Mesenchymal stem cell (in vitro differentiated cells and primary cell): Measurements from ENCODE around the gene C1orf87.
"Not testable (repeated sequence)": the region's sequence is repeated elsewhere in the genome, so short reads cannot be mapped to it uniquely, and the experiment has no call there.

Experiments used
- DNase-seq: peaks from one replicate; pipeline ENCODE4 v3.0.0-alpha.2; 2013
- H2AFZ ChIP-seq: one replicate; pipeline ENCODE4 v1.6.1; 2013; ENCODE audit warnings: low read depth, mild to moderate bottlenecking, control low read depth, inconsistent platforms, low read length, moderate library complexity
- H2AK5ac ChIP-seq: 2 replicates; pipeline ENCODE4 v1.6.1; 2013; ENCODE audit warnings: low read length, moderate library complexity, mild to moderate bottlenecking, inconsistent platforms; ENCODE audit not compliant: severe bottlenecking
- H2BK120ac ChIP-seq: one replicate; pipeline ENCODE4 v1.6.1; 2013; ENCODE audit warnings: low read depth, mild to moderate bottlenecking, inconsistent platforms, low read length, moderate library complexity
- H2BK12ac ChIP-seq, 2 experiments: one replicate each; pipeline ENCODE4 v1.6.1; 2013; ENCODE audit warnings: inconsistent platforms in 2 of 2, low read length in 2 of 2, mild to moderate bottlenecking in 2 of 2, moderate library complexity in 2 of 2, control low read depth in 1 of 2
- H2BK15ac ChIP-seq: one replicate; pipeline ENCODE4 v1.6.1; 2013; ENCODE audit warnings: mild to moderate bottlenecking, low read depth, inconsistent platforms; ENCODE audit not compliant: poor library complexity, severe bottlenecking
- H2BK5ac ChIP-seq: 2 replicates; pipeline ENCODE4 v1.6.1; 2013; ENCODE audit warnings: low read depth, mild to moderate bottlenecking, low read length, control low read depth, inconsistent platforms; ENCODE audit not compliant: poor library complexity, severe bottlenecking
- H3K14ac ChIP-seq, 2 experiments: one replicate each; pipeline ENCODE4 v1.6.1; 2013; ENCODE audit warnings: inconsistent platforms in 2 of 2, low read length in 2 of 2, control low read depth in 1 of 2, mild to moderate bottlenecking in 1 of 2, moderate library complexity in 1 of 2
- H3K18ac ChIP-seq, 2 experiments: one replicate each; pipeline ENCODE4 v1.6.1; 2013; ENCODE audit warnings: inconsistent platforms in 2 of 2, low read length in 2 of 2, control low read depth in 1 of 2, low read depth in 1 of 2, mild to moderate bottlenecking in 1 of 2
- H3K23ac ChIP-seq, 2 experiments: one replicate each; pipeline ENCODE4 v1.6.1; 2013; ENCODE audit warnings: inconsistent platforms in 2 of 2, low read length in 2 of 2, mild to moderate bottlenecking in 2 of 2, moderate library complexity in 2 of 2, control low read depth in 1 of 2
- H3K27ac ChIP-seq: 2 replicates; pipeline ENCODE4 v1.5.1; 2013; ENCODE audit warnings: mild to moderate bottlenecking, moderate library complexity, low read length, control low read depth, inconsistent platforms; ENCODE audit not compliant: poor library complexity, severe bottlenecking
- H3K27me3 ChIP-seq, 2 experiments: 2 replicates each; pipeline versions ENCODE4 v1.6.1 to v1.7.0; 2013; ENCODE audit warnings: low read length in 2 of 2, mild to moderate bottlenecking in 2 of 2, moderate library complexity in 2 of 2, control low read depth in 1 of 2, inconsistent platforms in 1 of 2; ENCODE audit not compliant: control insufficient read depth in 1 of 2, insufficient read depth in 1 of 2
- H3K36me3 ChIP-seq, 2 experiments: 2 replicates each; pipeline versions ENCODE4 v1.6.1 to v1.7.0; 2013; ENCODE audit warnings: low read length in 2 of 2, control low read depth in 1 of 2, inconsistent platforms in 1 of 2, low read depth in 1 of 2, mild to moderate bottlenecking in 1 of 2; ENCODE audit not compliant: insufficient read depth in 2 of 2, control insufficient read depth in 1 of 2
- H3K4ac ChIP-seq, 2 experiments: one replicate each; pipeline ENCODE4 v1.6.1; 2013; ENCODE audit warnings: inconsistent platforms in 2 of 2, low read length in 2 of 2, mild to moderate bottlenecking in 2 of 2, moderate library complexity in 2 of 2, control low read depth in 1 of 2, low read depth in 1 of 2
- H3K4me1 ChIP-seq: 2 replicates; pipeline ENCODE4 v1.6.1; 2013; ENCODE audit warnings: low read depth, low read length, control low read depth; ENCODE audit not compliant: control insufficient read depth, insufficient read depth
- H3K4me2 ChIP-seq: 2 replicates; pipeline ENCODE4 v1.6.1; 2013; ENCODE audit warnings: low read length, mild to moderate bottlenecking, inconsistent platforms; ENCODE audit not compliant: poor library complexity, severe bottlenecking
- H3K4me3 ChIP-seq, 2 experiments: 2 replicates each; pipeline versions ENCODE4 v1.5.1 to v1.7.0; 2013; ENCODE audit warnings: low read length in 2 of 2, mild to moderate bottlenecking in 2 of 2, control low read depth in 1 of 2, low read depth in 1 of 2; ENCODE audit not compliant: insufficient read depth in 1 of 2
- H3K79me1 ChIP-seq: replicated peaks from 2 replicates; pipeline ENCODE4 v1.6.1; 2013; ENCODE audit warnings: mild to moderate bottlenecking, control low read depth, low read length, inconsistent platforms; ENCODE audit not compliant: poor library complexity, severe bottlenecking
- H3K9ac ChIP-seq: 2 replicates; pipeline ENCODE4 v1.7.0; 2013; ENCODE audit warnings: mild to moderate bottlenecking, low read length, moderate library complexity
- H3K9me3 ChIP-seq: 2 replicates; pipeline ENCODE4 v1.7.0; 2013; ENCODE audit warnings: mild to moderate bottlenecking, low read length; ENCODE audit not compliant: control insufficient read depth
- H4K8ac ChIP-seq: one replicate; pipeline ENCODE4 v1.6.1; 2013; ENCODE audit warnings: inconsistent platforms, mild to moderate bottlenecking, low read length, moderate library complexity
- H4K91ac ChIP-seq: one replicate; pipeline ENCODE4 v1.6.1; 2013; ENCODE audit warnings: mild to moderate bottlenecking, low read length, inconsistent platforms
- WGBS: methylation state at CpG from one replicate; pipeline ENCODE4 v1.1.7; 2013; ENCODE audit warnings: mixed read lengths; 5-methylcytosine and 5-hydroxymethylcytosine counted together

The C1orf87 gene

DNA sequence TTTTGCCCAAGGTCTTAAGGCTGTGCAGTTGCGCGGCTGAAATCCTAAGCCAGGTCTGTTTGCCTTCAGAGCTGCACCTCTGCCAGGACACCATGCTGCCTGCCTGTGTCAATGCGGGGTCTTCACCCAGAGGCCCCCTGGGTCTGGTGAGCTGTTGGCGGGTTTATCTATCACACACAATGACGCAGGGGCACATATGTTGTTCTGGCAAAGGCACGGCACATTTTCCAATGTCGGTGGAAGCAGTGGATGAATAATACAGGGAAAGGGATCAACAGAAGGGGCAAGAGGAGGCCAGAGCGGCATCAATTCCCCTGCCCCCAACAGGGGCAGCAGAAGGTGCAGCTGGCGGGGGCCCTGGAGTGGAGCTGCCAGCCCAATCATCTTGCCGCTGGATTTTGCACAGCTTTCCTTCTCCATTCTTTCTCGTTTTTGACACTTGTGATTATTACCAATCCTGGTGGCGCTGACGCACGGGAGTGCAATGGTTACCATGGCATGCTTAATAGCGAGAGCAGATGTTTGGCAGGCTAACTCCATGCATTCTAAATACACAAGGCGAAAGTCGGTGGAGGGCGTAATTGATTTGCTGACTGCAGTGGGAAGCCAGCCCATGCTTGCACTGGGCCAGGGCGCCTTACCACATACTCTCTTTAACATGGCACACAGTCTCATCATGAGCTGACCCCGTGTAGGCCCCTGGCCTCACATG lies 101.2 kb downstream of the C1orf87 start:
- H2BK5ac ChIP-seq = no peak overlapping the region
- H3K4me1 ChIP-seq = peaks cover 2% of the 10 kb centered on the region
- no peak overlapping the region for H2AFZ ChIP-seq
- H3K4me3 ChIP-seq = no peak overlapping the region
- H3K4me2 ChIP-seq = no peak overlapping the region
- no peak overlapping the region for H4K8ac ChIP-seq
- no peak overlapping the region for H4K91ac ChIP-seq
- H3K27me3 ChIP-seq = peaks cover 8 to 18% of the 10 kb centered on the region in 2 experiments
- H3K23ac ChIP-seq = no peak overlapping the region
- H2AK5ac ChIP-seq = no peak overlapping the region
- no peak for DNase-seq
- no peaks in the 10 kb centered on the region for H3K9me3 ChIP-seq
- WGBS = 91% methylated on average over 20 of the region's 20 CpGs
- no peaks in the 10 kb centered on the region for H3K36me3 ChIP-seq
- H2BK120ac ChIP-seq = no peak overlapping the region
- peak overlapping the region in 1 of 2 experiments; percentile 18 for H3K14ac ChIP-seq
- no peak overlapping the region for H2BK12ac ChIP-seq
- no peak overlapping the region for H3K9ac ChIP-seq
- H3K4ac ChIP-seq = no peak overlapping the region
- H3K18ac ChIP-seq = no peak overlapping the region
- no peaks in the 10 kb centered on the region for H3K79me1 ChIP-seq
- no peak overlapping the region for H3K27ac ChIP-seq
- no peak overlapping the region for H2BK15ac ChIP-seq

DNA sequence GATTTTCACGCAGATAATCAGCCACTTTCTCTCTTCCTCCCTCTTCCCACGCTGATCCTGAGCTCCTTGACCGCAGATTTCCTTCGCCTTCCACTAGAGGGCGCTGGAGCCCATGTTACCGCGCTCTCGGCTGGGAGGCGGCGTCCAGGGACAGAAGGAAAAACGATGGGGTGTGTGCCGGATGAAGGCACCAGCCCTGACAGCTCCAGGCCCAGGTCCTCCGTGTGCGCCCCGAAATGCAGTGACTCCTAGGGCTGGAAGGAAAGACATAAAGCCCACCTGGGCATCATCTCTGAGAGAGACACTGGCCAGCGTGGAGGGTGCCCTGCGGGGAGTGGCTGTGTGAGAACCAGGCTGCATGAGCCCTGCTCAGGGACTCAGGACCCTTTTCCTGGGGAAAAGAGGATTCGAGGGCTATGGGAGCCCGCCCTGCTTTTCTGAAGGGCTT lies 102.1 kb downstream of the C1orf87 start:
- Histone ChIP-seq H4K8ac (no peak overlapping the region), H3K27me3 (peaks cover 8 to 18% of the 10 kb centered on the region in 2 experiments), H3K4me1 (peaks cover 4% of the 10 kb centered on the region), H2BK15ac (no peak overlapping the region), H3K4me3 (peak overlapping the region in 1 of 2 experiments; percentile 50), H2AFZ (no peak overlapping the region), H3K23ac (no peak overlapping the region), H3K27ac (no peak overlapping the region), H3K14ac (no peak overlapping the region), H2BK5ac (no peak overlapping the region), H3K4ac (no peak overlapping the region), H3K79me1 (no peaks in the 10 kb centered on the region), H3K36me3 (no peaks in the 10 kb centered on the region), H3K9ac (peak overlapping the region; percentile 59), H3K4me2 (peak overlapping the region; percentile 69), H3K9me3 (no peaks in the 10 kb centered on the region), H2BK12ac (no peak overlapping the region), H2AK5ac (no peak overlapping the region), H4K91ac (no peak overlapping the region), H2BK120ac (no peak overlapping the region), H3K18ac (no peak overlapping the region)
- 12% methylated on average over 16 of the region's 19 CpGs for WGBS
- DNase-seq = peak; percentile 57

DNA sequence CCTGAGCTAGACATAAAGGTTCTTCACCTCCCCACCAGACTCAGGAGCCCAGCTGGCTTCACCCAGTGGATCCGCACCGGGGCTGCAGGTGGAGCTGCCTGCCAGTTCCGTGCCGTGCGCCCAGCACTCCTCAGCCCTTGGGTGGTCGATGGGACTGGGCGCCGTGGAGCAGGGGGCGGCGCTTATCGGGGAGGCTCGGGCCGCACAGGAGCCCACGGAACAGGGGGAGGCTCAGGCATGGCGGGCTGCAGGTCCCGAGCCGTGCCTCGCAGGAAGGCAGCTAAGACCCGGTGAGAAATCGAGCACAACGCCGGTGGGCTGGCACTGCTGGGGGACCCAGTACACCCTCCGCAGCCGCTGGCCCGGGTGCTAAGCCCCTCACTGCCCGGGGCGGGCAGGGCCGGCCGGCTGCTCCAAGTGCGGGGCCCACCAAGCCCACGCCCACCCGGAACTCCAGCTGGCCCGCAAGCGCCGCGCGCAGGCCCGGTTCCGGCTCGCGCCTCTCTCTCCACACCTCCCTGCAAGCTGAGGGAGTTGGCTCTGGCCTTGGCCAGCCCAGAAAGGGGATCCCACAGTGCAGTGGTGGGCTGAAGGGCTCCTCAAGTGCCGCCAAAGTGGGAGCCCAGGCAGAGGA lies 103.9 kb downstream of the C1orf87 start:
- H3K4me1 ChIP-seq, H2BK12ac ChIP-seq, H3K36me3 ChIP-seq, H2BK120ac ChIP-seq, H2AK5ac ChIP-seq, H3K9me3 ChIP-seq, H2BK5ac ChIP-seq, H3K27me3 ChIP-seq, H3K4me2 ChIP-seq, H4K91ac ChIP-seq, H3K14ac ChIP-seq, H3K4ac ChIP-seq, H4K8ac ChIP-seq, H2BK15ac ChIP-seq, H3K18ac ChIP-seq, H3K9ac ChIP-seq, H3K23ac ChIP-seq, H3K27ac ChIP-seq, H3K4me3 ChIP-seq, DNase-seq, H3K79me1 ChIP-seq, H2AFZ ChIP-seq: not testable (repeated sequence)
- WGBS = 94% methylated on average over 42 of the region's 42 CpGs

DNA sequence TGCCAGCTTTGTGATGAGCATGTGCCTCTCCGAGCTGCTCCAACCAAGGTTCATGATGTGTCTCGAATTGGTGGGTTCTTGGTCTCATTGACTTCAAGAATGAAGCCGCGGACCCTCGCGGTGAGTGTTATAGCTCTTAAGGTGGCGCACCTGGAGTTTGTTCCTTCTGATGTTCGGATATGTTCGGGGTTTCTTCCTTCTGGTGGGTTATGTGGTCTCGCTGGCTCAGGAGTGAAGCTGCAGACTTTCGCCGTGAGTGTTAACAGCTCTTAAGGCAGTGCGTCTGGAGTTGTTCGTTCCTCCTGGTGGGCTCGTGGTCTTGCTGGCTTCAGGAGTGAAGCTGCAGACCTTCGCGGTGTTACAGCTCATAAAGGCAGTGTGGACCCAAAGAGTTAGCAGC lies 104.8 kb downstream of the C1orf87 start:
- DNase-seq, H3K4me2 ChIP-seq, H3K9ac ChIP-seq, H3K27me3 ChIP-seq, H2BK15ac ChIP-seq, H3K14ac ChIP-seq, H2BK5ac ChIP-seq, H3K4me1 ChIP-seq, H3K23ac ChIP-seq, H2BK12ac ChIP-seq, H3K4me3 ChIP-seq, H2AK5ac ChIP-seq, H3K4ac ChIP-seq, H2BK120ac ChIP-seq, H4K8ac ChIP-seq, H3K18ac ChIP-seq, H4K91ac ChIP-seq, H2AFZ ChIP-seq, H3K27ac ChIP-seq, H3K36me3 ChIP-seq, H3K9me3 ChIP-seq, H3K79me1 ChIP-seq: not testable (repeated sequence)
- 96% methylated on average over 17 of the region's 17 CpGs for WGBS
